Vagina (tissue), 2 donors: ENCODE data around the gene ARPP21. TPM values are rescaled to one million over a fixed set of nuclear protein-coding genes. Genes with fewer than 3 reads are reported as not detected.

ENCODE experiments used
- DNase-seq, 2 donors: peaks; one replicate each; pipeline ENCODE4 v3.0.0-alpha.2; 2017; ENCODE audit errors: extremely low spot score in 2 of 2
- H3K27ac ChIP-seq: fragments of 200-600 bp; sonication (generic); one replicate; pipeline ENCODE4 v1.5.1; 2019
- H3K27me3 ChIP-seq: fragments of 200-600 bp; sonication (generic); one replicate; pipeline ENCODE4 v1.5.1; 2019
- H3K36me3 ChIP-seq, 2 donors: fragments of 200-600 bp; sonication (generic); one replicate each; pipeline ENCODE4 v1.5.1; 2017 to 2019
- H3K4me1 ChIP-seq: fragments of 200-600 bp; sonication (generic); one replicate; pipeline ENCODE4 v1.5.1; 2019
- H3K4me3 ChIP-seq, 2 donors: fragments of 200-600 bp; sonication (generic); 1 replicate in 1 of 2; 2 replicates in 1 of 2; pipeline ENCODE4 v1.5.1; 2016 to 2019
- H3K9me3 ChIP-seq: fragments of 200-600 bp; sonication (generic); one replicate; pipeline ENCODE4 v1.5.1; 2019
- CTCF ChIP-seq, 3 experiments: fragments of 450-650 bp in 2 of 3; fragments of 200-600 bp in 1 of 3; sonication (generic) in 1 of 3; IDR thresholded peaks; one replicate each; pipeline ENCODE4 v1.5.1; 2017 to 2019; ENCODE audit warnings: antibody characterized with exemption in 3 of 3, mild to moderate bottlenecking in 2 of 3, moderate library complexity in 2 of 3
- POLR2A ChIP-seq, 2 donors: fragments of 450-650 bp; IDR thresholded peaks; one replicate each; pipeline ENCODE4 v1.6.1; 2017; ENCODE audit warnings: antibody characterized with exemption in 2 of 2, mild to moderate bottlenecking in 2 of 2, moderate library complexity in 2 of 2
- POLR2AphosphoS5 ChIP-seq, 2 donors: sonication (generic); formaldehyde crosslinking; IDR thresholded peaks; one replicate each; pipeline ENCODE4 v1.9.0; 2017; ENCODE audit warnings: antibody characterized with exemption in 2 of 2, mild to moderate bottlenecking in 2 of 2, low read depth in 1 of 2; ENCODE audit not compliant: insufficient read depth in 1 of 2
- intact Hi-C: fragments of 100-400 bp; cut with DNase I; formaldehyde crosslinking; loops from one replicate; pipeline ENCODE4 v1.15.1; 2023
- total RNA-seq: library from RNA; depleted of rRNA; stranded (reverse); fragments of >200 nt; gene quantifications from one replicate; pipeline ENCODE4 v1.2.3, GENCODE V29; 2016

The ARPP21 gene
- total RNA-seq, result not detected

- Histone ChIP-seq H3K9me3 (no peaks in the 10 kb centered on the region), H3K4me3 (peak within 1 kb of the TSS in 1 of 2 donors; percentile 21), H3K4me1 (peaks cover 14% of the 10 kb centered on the region), H3K27ac (no peak within 1 kb of the TSS), H3K27me3 (no peaks in the 10 kb centered on the region), H3K36me3 (no peaks in the 10 kb centered on the region)
- TF ChIP-seq POLR2AphosphoS5 (IDR thresholded peaks at IDR 0.05; ENCODE audit: insufficient read depth in 1 of 2, low read depth in 1 of 2), result no peak
- no peak for TF ChIP-seq CTCF (IDR thresholded peaks at IDR 0.05)
- TF ChIP-seq POLR2A (IDR thresholded peaks at IDR 0.05), result no peak
- intact Hi-C loops, result no loop called here
- no peak for DNase-seq
These were observed at the start of gene ARPP21 for GRCh38 chr3:35639254-35640186. TSS of gene ARPP21 (plus strand) at chr3:35639525. CDS start at chr3:35681752, 42,227 bp downstream.

- Histone ChIP-seq H3K9me3 (no peaks in the 10 kb centered on the region), H3K4me3 (no peak overlapping the region), H3K36me3 (no peaks in the 10 kb centered on the region), H3K4me1 (no peaks in the 10 kb centered on the region), H3K27me3 (no peaks in the 10 kb centered on the region), H3K27ac (no peak overlapping the region)
- TF ChIP-seq POLR2AphosphoS5 (IDR thresholded peaks at IDR 0.05; ENCODE audit: insufficient read depth in 1 of 2, low read depth in 1 of 2) (no peak), POLR2A (IDR thresholded peaks at IDR 0.05) (no peak), CTCF (IDR thresholded peaks at IDR 0.05) (no peak)
- no peak for DNase-seq
- intact Hi-C loops, result no loop called here
These were observed 46.6 kb upstream of the ARPP21 start for GRCh38 chr3:35592589-35593295.

- DNase-seq, result no peak
- Histone ChIP-seq H3K36me3 (no peaks in the 10 kb centered on the region), H3K27me3 (no peaks in the 10 kb centered on the region), H3K4me1 (no peaks in the 10 kb centered on the region), H3K4me3 (no peak overlapping the region), H3K27ac (no peak overlapping the region), H3K9me3 (no peaks in the 10 kb centered on the region)
- no peak for TF ChIP-seq POLR2A (IDR thresholded peaks at IDR 0.05)
- no peak for TF ChIP-seq POLR2AphosphoS5 (IDR thresholded peaks at IDR 0.05; ENCODE audit: insufficient read depth in 1 of 2, low read depth in 1 of 2)
- no peak for TF ChIP-seq CTCF (IDR thresholded peaks at IDR 0.05)
- intact Hi-C loops, result no loop called here
These were observed 44.6 kb upstream of the ARPP21 start for GRCh38 chr3:35594739-35595138.

GRCh38 chr3:35596335-35596995, 42.9 kb upstream of the ARPP21 start:
- TF ChIP-seq POLR2AphosphoS5 (IDR thresholded peaks at IDR 0.05; ENCODE audit: insufficient read depth in 1 of 2, low read depth in 1 of 2), result no peak
- TF ChIP-seq POLR2A (IDR thresholded peaks at IDR 0.05), result no peak
- TF ChIP-seq CTCF (IDR thresholded peaks at IDR 0.05), result no peak
- Histone ChIP-seq H3K27ac (no peak overlapping the region), H3K36me3 (no peaks in the 10 kb centered on the region), H3K9me3 (no peaks in the 10 kb centered on the region), H3K4me3 (no peak overlapping the region), H3K4me1 (no peaks in the 10 kb centered on the region), H3K27me3 (no peaks in the 10 kb centered on the region)
- no peak for DNase-seq
- intact Hi-C loops, result no loop called here
